SH-SY5Y (cell line): ENCODE data around the gene TREM2.

Source experiments
- GATA2 ChIP-seq: IDR thresholded peaks from 2 replicates; pipeline ENCODE4 v1.6.1; 2011; ENCODE audit warnings: mild to moderate bottlenecking, low read depth, low read length
- GATA3 ChIP-seq: IDR thresholded peaks from 2 replicates; pipeline ENCODE4 v1.6.1; 2011; ENCODE audit warnings: low read depth, mild to moderate bottlenecking, low read length, moderate library complexity

DNA sequence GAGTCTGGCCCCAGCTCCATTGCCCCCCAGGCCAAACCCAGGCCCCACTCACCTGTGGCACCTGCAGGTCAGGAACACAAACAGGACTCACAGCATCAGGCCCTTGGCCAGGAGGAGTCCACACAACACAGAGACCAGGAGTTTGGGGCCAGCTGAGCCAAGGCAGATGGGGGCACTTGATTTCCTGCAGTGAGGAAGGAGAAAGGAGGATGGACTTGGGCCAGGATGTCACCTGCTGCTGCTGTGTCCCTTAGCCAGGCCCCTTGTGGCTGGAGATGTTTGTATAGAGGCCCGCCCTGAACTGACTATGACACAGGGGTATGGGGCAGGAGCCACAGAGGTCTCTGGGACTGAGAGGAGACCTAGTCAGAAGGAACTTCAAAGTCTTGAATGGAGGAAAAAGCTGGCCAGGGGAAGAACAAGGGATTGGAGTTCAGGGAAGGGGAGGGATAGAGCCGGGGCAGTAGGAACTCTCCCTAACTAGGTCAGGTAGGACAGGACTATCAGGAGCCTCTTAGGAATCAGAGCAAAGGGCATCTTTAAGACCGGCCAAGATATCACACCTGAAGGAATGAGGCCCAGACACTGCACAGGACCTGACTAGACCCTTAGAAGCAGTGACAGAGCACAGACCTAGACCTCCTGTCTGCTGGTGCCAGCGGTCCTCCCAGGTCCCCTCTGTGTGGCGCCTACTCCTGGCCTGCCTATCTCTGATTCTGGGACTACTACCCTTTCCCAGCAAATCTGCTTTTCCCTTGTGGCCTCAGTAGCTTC is 46.8 kb upstream of the TREM2 start:
- TF ChIP-seq GATA3 (no peak), GATA2 (no peak)
